Measurements from ENCODE around the gene KCNQ2.

GRCh38 chr20:63355781-63356295 is 116.6 kb downstream of the KCNQ2 start:
- no peak for TF ChIP-seq CTCF (IDR thresholded peaks at IDR 0.05; ENCODE audit: low read length)
- no peak for TF ChIP-seq EZH2 (IDR thresholded peaks at IDR 0.05; ENCODE audit: borderline replicate concordance, low read length)
